ENCODE measurements around the gene TACR2.

TACR2 gene

GRCh38 chr10:69449841-69450240 is 33.1 kb upstream of the TACR2 start:
- DNase-seq, result no peak

- no peak for DNase-seq
Observed at GRCh38 chr10:69446650-69447151, 30.0 kb upstream of the TACR2 start.

- no peak for DNase-seq
Observed at GRCh38 chr10:69446229-69446628, 29.5 kb upstream of the TACR2 start.

DNA sequence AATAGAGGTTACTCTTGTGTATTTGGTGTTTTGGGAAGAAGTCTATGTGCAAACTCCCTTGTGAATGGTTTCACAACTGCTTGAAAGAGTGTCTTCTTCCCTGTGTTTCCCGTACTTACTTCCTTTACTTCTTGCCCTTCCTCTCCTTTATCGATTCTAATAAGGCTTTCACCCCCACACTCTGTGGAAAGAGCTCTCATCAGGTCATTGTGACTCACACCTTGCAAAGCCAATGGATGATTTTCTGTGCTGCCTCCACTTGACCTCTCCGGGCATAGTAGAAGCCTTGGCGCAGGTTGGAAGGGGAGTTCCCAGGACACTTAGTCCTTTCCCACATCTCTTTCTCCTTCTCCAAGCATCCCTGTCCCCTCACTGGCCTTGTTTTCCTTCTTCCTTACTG is 28.3 kb upstream of the TACR2 start:
- DNase-seq, result no peak

GRCh38 chr10:69443354-69443753 is 26.6 kb upstream of the TACR2 start:
- DNase-seq, result no peak

DNA sequence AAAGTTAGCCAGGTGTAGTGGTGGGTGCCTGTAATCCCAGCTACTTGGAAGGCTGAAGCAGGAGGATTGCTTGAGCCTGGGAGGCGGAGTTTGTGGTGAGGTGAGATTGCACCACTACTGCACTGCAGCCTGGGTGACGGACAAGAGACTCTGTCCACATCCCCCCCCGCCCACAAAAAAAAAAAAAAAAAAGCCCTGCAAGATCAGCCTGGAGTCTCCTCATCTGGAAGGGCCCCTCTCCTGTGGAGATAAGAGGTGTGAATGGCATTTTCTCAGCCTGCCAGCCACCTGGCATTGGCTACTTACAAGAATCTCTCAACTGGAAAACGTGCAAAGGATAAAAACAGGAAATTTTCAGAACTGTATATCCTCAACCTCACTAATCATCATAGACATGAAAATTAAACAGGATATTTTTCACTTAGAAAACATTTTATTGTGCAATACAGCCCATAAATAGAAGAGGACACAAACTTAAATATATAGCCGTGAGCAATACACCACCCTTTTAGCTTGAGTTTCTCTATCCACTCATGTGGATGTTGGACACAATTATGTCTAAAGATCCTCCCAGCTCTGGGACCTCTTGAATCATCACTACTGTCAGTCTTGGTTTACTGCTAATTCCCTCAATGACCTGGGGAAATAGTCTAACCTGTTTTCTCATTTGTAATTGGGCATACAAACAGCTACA is 23.2 kb upstream of the TACR2 start:
- DNase-seq, result no peak

GRCh38 chr10:69439350-69439739 is 22.6 kb upstream of the TACR2 start:
- DNase-seq, result peak; percentile 61

DNA sequence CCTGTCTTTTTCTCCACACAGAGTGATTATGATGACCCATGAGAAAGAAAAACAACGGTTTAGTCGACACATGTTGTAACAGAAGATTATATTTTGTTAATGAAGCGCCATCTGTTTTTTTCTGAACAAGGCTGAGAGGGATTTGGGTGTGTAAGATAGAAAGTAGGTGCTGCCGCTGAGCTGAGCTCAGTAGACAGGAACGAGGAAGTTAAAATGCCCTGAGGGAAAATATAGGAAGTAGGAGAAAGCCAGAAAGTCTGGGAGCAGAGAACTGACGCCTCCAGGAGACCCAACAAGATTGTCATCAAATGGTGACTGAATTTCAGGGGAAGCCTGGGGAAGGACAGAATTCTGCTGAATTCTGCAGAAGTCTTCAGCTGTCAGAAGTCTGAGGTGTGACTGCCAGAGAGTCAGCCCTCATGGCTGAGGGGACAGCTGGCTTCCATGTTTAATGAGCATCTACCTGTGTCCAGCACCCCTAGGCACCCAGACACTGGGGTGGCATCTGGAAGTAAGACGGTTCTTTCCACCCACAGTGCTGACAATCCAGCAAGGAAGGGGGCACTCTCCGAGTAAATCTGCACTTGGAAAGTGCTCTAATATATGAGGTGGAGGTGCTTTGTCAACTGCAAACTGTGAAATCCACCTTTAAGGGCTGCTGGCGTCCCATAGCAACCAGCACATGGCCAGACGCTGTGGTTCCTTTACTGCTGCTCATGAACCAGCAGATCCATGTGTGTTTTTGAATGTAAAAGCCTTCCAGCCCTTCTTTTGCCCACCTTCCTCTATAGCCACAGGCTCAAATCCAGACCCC is 22.0 kb upstream of the TACR2 start:
- no peak for DNase-seq

DNA sequence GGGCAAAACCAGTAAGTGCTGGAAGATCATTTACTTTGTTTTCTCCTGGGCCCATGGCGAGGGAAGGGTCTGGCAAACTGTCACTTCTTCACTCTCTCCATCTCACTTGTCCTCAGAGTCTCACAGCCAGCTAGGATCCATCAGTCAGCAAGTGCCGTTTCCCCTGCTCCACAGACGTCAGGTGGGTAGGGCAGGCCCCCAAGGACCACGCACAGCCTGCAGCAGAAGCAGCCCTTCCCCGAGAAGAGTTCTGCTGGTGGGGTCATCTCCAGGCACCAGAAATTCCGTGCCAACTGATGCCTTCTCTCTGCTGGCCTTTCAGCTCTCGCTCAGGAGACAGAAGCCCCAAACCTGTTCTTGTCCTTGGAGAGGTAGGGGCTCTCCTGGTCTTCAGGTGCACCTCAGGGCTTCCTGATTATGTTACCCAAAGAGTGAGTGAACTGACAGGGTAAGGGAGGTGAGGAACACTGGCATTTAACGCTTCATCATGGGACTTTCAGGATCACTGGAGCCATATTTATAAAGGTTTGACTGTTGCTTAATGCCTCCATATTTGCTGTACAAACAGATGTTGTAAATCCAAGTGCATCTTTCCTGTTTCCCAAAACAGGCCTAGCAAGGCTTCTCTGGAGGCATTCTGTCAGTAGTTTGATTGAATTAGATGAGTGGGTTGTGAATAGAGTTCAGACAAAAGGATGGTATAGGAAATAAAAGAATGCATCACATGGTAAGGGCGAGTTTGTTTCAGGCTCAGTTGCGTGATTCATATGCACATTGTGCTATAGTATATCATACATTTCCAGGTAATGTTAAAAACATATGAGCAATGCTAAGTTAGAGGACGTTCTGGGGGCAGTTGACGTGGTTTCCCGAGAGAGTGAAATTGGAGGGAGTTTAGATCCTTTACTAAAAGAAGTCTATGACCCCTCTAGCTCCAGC is 20.9 kb upstream of the TACR2 start:
- DNase-seq, result no peak

DNA sequence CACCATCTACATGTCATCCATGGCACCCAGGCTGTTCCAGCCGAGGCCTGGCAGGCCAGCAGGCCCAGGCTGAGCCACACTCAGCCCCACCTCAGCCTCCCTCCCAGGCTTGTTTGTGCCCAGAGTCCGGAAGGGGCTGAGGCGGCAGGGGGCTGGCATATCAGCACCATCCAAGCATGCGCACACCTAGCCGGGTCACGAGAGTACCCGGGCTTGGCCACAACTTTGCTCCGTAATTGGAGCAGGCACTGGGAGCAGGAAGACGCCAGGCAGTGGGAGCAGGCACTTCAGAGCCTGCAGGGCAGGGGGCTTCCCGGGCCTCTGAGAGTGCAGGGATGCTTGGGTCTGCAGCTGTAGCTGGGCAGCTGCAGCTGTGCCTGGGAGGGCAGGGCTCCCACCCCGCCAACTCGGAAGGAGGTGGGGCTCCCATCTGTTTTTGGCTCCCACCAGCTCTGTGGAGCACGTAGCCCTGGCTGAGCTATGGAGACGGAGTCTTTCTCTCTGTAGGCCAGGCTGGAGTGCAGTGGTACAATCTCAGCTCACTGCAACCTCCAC is 19.3 kb upstream of the TACR2 start:
- DNase-seq, result no peak

- no peak for DNase-seq
Observed at GRCh38 chr10:69434926-69435325, 18.2 kb upstream of the TACR2 start.

DNA sequence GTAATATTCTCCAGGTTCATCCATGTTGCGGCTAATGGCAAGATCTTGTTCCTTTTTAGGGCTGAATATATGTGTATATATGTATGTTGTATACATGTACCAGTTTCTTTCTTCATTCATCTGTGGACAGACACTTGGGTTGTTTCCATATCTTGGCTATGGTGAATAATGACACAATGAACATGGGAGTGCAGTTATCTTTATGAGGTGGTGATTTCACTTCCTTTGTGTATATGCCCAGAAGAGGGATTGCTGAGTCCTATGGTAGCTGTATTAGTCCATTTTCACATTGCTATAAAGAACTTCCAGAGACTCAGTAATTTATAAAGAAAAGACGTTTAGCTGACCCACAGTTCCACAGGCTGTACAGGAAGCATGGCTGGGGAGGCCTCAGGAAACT is 17.5 kb upstream of the TACR2 start:
- no peak for DNase-seq

GRCh38 chr10:69428165-69428564 is 11.4 kb upstream of the TACR2 start:
- no peak for DNase-seq

DNA sequence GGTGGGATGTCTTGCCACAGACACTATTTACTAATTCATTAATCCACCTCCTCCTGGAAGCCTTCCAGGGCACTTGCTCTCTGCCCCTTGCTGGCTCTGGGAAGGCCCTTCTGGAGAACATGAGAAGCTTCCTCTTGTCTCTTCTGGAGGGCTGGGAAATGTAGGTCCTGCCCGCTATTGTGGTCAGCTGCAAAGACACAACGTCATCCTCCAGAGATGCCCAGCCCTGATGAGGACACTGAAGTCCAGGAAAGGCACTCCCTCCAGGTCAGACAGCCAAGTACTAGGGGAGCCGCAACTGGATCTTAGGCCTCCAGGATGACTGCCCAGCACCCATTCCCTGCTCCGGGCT is 9.6 kb upstream of the TACR2 start:
- no peak for DNase-seq

DNA sequence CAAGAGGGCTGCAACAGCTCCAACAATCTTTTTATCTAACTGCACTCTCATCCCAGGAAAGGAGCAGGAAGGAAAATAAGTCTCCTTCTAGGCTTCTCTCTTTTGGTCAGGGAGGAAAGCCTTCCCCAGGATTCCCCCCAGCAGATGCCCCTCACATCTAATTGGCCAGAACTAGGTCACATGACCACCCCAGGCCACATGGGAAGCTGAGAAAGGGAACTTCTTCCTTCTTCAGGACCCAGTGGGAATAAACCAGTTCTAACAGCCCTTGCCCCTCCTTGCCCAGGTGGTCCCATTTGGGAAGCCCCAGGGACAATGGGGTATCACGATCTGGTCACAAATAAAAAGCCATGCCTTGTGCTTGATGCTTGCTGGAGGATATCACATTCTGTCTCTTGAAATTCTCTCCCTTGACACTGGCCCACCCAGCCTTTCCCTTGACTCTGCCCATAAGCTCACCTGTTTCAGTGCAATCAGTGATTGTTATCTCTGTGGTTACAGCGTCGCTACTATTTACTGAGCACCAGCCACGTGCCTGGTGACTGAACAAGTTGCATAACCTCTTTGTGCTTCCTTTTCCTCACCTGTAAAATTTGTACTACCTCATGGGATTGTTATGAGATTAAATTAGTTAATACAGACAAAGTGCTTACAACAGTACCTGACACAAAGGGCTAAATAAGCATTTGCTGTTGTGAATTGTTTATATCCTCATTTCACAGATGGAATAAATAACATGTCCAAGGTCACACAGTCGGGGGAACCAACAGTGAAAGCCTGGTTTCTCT is 9.0 kb upstream of the TACR2 start:
- no peak for DNase-seq

GRCh38 chr10:69425041-69425440 is 8.3 kb upstream of the TACR2 start:
- no peak for DNase-seq

DNA sequence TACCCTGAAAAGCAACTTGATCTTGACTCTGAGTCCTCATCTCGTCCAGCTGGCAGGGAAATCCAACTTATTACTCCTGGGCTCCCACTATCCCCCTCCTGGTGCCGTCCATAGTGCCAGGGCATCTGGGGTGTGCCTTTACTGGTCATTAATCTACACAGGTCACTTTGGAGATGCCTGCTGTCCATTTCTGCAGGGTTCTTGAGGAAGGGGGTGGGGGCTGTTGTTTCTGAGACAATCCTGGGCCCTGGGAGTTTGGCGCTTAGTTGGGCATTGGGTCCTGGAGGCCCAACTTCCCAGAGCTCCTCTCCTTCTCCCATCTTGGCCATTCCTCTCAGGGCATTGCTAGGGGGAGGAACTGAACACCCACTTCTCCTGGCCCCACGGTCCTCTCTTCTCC is 6.0 kb upstream of the TACR2 start:
- no peak for DNase-seq

- no peak for DNase-seq
Observed at GRCh38 chr10:69421611-69422308, 5.0 kb upstream of the TACR2 start.

GRCh38 chr10:69419744-69420126 is 3.0 kb upstream of the TACR2 start:
- DNase-seq, result no peak

DNA sequence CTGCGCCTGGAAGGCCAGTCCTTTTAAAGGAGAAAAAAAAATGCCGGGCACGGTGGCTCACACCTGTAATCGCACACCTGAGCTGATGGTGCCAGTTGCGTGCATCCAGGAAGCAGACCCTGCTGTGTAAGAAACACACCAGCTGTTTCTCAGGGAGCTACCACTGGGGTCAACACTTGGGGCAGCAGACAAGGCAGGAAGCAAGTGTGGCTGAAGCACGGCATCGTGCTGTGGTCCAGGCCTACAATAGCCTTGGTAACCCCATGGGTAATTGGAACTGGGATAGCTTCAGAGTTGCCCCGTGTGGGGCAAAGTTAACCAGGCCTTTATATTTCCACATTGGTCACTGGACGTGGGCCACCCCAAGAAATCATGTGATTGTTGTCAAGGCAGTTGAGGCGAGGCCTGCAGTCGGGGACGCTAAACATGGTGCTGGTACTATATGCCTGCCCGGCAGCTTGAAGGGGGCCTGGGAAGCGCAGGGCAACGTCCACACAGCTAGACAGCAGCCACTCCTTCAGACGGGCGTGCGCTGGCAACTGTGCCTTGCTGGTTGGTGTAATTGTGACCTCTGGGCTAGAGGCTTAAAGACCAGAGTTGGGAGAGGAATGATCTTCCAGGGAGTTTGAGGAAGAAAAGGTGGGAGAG is 2.5 kb upstream of the TACR2 start:
- no peak for DNase-seq
